ENCODE data around the gene MDFI.

Gene MDFI

GRCh38 chr6:41634657-41635056 is 3.6 kb upstream of the MDFI start:
- DNase-seq (ENCODE audit: low read depth), result no peak

GRCh38 chr6:41635365-41635764 is 2.9 kb upstream of the MDFI start:
- DNase-seq (ENCODE audit: low read depth), result no peak

DNA sequence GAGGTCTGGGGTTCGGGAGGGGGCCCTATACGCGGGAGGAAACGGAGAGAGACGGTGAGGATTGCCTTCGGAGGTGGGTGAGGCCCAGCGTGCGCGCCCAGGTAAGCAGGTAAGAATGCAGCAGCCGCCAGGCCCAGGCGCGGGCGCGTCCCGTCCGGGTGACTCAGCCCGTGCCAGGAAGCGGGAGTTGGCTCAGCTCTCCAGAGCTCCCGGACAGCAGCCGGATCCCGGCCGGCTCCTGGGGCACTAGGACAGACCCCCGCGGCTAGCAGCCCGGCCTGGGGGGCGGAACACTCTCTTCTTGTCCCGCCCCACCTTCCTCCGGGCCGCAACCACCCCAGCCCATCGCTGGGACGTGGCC is 1.5 kb upstream of the MDFI start:
- DNase-seq (ENCODE audit: low read depth), result peak; percentile 19

DNA sequence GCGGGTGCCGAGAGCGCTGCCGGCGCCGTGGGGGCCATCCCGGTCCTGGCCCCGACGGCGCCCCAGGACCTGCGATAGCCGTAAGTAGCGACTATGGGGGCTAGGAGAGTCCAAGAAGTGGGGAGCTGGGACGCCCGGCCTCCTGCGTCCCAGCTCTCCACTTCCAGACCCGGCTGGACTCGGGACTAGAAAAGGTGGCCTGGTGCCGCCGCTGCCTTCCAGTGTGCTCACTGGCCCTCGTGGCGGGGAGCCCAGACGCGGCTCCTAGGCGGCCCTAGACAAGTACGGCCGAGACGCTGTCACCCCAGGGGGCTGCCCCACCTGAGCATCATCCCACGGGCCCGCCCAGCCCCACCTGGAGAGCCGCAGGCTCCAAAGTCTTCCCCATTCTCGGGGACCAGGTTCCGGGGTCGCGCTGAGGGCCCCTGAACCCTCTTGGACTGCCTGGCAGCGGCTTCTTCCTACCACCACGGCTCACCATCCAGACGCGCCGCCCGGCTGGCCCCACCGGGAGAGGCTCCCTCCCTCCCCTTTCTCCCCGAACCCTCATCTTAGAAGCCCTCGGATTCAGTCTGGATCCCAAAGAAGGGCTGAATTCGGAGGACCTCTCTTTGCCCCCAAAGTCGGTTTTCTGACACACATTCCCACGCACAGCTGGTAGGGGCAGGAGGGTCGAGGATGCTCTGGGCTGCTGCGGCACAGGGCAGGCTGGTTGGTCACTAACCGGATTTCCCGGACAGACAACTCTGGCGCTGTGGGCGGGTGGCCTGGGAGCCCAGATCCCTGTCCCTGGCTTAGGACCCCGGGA is 870 bp upstream of the MDFI start:
- no peak for DNase-seq (ENCODE audit: low read depth)

DNA sequence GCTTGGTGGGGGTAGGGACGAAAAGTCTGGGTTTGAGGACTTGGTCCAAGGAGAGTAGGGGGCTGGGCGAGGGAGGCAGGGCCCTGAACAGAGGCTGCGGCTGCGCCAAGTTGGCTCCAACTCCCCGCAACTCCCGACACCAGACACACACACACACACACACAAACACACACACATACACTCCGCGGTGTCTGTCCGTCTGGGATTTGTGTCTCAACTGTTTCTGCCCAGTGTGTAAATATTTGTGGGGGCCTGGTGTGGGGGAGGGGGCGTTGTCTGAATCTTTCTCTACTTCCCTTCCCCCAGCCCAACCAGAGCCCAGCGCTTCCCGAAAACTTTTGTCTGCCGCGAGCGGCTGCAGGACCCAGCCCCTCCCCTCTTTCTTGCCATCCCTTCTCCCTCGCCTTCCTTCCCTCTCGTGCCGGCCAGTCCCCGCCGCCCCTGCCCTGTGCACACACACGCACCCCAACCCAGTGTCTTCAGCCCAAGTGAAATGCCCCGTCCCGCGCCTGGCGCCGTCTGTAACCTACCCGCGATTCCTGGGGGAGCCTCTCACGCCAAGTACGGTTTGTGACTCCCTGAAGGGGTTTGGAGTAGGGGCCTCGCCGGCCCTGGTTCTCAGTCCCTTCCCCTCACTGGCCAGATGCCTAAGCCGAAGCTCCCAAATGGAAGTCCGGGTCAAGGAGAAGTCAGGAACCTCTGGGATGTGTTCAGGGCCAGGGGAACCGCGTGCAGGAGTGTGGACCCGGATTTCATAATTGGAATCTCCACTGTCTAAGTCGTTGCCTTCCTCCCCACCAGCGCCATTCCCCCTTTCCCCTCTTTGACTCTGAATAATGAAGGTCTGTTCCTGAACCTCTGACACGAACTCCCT is 904 bp downstream of the MDFI start:
- no peak for DNase-seq (ENCODE audit: low read depth)

DNA sequence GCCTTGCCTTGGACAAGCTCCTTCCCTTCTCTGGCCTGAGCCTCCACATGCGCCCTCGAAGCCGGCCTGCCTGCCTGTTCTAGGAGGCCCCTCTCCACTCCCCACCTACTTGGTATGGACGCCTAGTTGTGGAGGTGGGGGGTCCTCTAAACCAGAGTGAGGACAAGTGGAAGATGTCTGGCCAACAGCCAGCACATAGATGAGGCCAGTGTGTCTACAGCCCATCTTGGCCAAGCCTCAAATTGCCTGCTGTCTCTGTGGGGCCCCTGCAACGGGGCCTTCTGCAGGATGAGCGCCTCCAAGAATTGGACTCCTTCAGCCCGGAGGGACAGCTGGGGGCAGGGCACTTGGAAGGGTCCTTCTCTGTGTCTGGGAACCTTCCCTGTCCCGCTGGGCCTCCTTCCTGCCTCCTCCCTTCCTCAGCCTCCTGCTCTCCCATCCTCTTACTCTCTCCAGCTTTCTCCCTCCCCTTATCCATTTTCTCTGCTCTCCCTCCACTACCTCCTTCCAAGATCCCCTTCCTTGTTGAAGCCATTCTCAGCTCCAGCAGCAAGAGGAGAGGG is 1.6 kb downstream of the MDFI start:
- no peak for DNase-seq (ENCODE audit: low read depth)

- no peak for DNase-seq (ENCODE audit: low read depth)
These were observed 2.2 kb downstream of the MDFI start for GRCh38 chr6:41640426-41640825.

DNA sequence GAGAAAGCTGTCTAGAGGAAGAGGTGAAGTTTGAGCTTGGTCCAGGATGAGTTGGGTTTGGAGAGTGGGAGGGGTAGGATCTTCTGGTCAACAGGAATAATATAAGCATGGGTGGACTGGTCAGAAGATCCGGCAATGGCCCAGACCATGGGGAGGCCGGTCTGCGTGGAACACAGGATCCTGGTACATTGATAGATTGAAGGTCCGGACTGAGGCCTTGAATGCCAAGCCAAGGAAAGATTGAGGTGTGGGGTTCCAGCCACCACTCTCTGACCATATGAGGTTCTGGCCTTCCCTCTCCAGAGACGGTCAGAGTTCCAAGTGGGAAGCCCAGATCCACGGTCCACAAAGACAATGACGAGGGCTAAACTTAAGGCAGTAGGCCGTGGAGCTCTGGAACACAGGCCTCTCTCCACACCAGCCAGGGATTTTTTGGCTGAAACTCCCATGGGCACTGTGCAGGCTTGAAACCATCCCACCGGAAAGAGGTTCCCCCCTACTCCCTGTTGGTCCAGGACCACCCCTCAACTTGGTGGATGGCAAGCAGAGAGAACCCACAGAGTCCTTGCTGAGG is 3.2 kb downstream of the MDFI start:
- no peak for DNase-seq (ENCODE audit: low read depth)

DNA sequence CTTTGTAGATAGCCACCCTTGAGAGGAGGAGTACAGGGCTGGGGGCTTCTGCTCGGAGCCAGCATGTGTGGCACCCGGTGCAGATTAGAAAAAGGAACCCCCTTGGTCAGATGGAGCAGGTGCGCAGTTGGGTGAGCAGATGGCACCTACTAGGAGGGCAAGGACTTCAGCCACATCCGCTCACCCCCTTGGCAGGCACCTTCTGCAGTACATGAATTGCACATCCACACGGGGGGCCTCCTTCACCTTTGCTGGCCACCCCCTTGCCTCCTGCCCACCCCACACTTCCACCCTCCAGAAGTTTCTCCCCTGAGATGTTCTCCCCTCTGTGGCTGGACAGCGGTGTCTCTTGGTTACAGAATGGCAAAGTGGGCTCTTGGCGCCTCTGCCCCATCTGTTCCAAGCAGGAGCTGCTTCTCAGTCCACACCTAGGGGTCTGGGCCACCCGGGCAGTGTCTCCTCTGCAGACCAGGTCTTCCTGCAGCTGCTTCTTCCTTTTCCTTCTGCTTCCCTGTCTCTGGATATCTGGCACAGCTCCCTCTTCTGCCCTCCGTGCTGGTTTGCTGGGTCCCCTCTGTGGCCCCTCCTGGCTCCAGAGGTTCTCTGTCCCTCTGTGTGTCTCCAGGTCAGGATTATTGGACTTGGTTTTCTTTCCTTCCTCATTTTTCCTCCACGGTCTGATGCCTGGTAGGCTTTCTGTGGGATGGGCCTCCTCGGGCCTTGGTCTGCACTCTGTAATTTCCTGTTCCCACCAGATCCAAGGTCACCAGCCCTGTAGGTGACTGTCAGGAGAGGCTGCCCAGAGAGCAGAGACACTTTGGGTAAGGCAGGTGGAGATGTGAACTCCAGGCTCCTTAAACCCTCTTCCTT is 4.1 kb downstream of the MDFI start:
- DNase-seq (ENCODE audit: low read depth), result no peak

- DNase-seq (ENCODE audit: low read depth), result no peak
These were observed 5.0 kb downstream of the MDFI start for GRCh38 chr6:41642960-41643898.

GRCh38 chr6:41643899-41644269 is 5.6 kb downstream of the MDFI start:
- DNase-seq (ENCODE audit: low read depth), result no peak

DNA sequence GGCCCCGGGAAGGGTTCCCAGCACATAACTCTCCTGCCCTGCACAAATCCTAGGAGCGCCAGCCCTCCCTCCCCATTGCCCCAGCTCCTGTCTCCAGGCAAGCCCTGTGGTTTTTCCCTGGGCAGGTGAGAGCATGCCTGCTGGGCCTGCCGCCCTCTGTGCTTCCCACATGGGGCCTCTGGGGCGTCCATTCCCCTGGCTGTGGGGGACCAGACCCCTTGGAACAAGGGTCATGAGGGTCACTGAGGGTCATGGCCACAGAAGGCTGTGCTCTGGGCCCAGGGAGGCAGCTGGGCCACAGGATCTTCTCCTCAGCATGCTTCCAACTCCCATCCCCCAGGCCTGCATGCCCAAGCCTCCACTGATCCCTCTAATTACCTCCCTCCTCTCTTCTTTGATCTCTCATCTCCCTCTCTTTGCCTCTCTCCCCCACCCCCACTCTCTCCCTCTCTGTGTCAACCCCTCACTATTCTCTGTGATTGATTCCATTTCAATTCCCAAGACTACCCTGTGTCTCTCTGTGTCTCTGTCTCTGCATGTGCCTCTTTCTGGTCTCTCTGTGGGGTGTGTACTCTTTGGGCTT is 6.1 kb downstream of the MDFI start:
- DNase-seq (ENCODE audit: low read depth), result no peak

- no peak for DNase-seq (ENCODE audit: low read depth)
These were observed 6.8 kb downstream of the MDFI start for GRCh38 chr6:41645007-41645618.

DNA sequence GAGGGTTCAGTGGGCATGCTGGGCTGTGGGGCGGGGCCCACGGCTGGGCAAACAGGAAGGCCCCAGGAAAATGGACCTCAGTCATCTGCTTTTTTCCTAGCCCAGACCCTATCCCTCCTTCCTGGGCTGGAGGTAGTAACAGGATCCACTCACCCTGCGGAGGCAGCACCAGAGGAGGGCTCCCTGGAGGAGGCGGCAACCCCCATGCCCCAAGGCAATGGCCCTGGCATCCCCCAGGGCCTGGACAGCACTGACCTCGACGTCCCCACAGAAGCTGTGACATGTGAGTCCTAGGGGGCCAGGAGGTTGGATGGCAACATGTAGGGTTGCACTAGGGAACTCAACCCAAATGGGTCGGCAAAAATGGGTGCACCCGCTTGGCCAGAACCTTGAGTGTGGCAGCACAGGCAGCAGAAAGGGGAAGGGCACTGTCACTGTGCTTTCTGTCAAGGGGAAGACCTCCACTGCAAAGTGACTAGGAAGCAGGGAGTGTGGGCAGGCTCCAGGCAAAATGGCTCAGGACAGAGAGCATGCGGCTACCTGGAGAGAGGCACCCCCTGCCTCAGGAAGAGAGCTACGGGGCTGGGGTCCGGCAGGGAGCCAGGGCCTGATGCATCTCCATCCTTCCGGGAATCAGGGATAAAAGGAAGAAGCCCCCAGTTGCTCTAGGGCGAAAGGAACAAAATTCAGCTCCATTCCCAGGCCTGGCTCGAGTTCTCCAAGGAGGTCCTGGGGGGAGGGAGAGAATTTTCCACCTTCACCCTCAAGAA is 7.9 kb downstream of the MDFI start:
- no peak for DNase-seq (ENCODE audit: low read depth)

GRCh38 chr6:41647061-41647511 is 8.8 kb downstream of the MDFI start:
- no peak for DNase-seq (ENCODE audit: low read depth)

DNA sequence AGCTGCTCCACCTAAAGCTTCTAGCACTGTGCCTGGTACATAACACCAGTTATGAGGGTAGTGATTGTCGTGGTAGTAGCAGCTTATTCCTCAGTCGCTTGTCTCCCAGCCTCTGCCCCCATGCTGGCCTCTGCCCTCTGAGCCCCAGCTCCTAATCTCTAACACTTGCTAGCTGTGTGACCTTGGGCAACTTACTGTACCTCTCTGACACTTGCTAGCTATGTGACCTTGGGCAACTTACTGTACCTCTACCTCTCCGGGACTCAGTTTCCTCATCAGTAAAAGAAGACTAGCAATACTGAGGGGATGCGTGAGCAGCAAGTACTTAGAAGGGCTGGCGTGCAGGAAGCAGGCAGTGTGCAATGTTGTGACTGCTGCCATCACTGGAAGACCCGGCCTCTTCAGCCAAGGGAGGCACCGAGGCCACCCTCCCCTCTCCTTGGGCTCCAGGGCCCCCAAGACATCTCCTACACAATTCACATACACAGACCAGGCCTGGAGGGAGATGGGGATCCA is 9.9 kb downstream of the MDFI start:
- no peak for DNase-seq (ENCODE audit: low read depth)

- DNase-seq (ENCODE audit: low read depth), result no peak
These were observed 10.7 kb downstream of the MDFI start for GRCh38 chr6:41648921-41649320.

- DNase-seq (ENCODE audit: low read depth), result no peak
These were observed 11.3 kb downstream of the MDFI start for GRCh38 chr6:41649596-41649995.

- DNase-seq (ENCODE audit: low read depth), result no peak
These were observed 11.9 kb downstream of the MDFI start for GRCh38 chr6:41650120-41650519.
